DMS114 treated with DMSO at 0.1 percent for 48 hours (cell line): ENCODE data around the gene C19orf12.

Experiments
- DNase-seq: peaks from one replicate; lab custom pipeline; 2025; ENCODE audit not compliant: unreplicated experiment; lab: John Stamatoyannopoulos, UW

The C19orf12 gene

GRCh38 chr19:29697523-29698261 lies 17.4 kb downstream of the C19orf12 start:
- no peak for DNase-seq

GRCh38 chr19:29696565-29696846 lies 18.6 kb downstream of the C19orf12 start:
- no peak for DNase-seq

GRCh38 chr19:29695765-29696564 lies 19.1 kb downstream of the C19orf12 start:
- DNase-seq = no peak

DNA sequence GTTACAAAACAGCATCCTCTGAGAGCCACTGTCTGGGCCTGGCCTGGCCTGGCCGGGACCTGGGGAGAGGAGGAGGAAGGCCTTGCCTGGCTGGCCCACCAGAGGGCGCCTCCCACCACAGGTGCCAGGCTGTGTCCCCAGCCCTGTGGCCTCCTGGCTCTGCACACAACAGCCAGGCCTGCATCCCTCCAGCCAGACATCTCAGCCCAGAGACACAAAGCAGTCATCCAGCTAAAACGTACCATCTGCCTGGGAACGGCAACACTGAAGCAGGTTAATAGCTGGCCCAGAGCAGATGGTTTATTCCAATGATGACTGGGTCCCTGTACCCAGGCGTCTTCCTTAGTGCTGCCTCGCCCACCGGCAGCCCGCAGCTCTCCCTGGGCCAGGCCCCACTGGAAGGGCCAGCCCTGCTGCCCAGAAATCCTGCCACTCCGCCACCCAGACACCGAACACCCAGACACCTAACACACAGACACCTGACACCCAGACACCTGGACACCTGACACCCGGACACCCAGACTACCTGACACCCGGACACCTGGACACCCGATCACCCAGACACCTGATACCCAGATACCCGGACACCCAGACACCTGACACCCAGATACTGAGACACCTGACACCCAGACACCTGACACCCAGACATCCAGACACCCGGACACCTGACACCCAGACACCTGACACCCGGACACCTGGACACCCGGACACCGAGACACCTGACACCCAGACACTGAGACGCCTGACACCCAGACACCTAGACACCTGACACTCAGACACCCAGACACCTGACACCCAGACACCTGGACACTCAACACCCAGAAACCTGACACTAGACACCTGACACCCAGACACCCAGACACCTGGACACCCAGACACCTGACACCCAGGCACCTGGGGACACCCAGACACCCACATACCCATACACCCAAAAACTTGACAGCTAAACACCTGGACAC lies 20.1 kb downstream of the C19orf12 start:
- peak; percentile 51 for DNase-seq

GRCh38 chr19:29694161-29694560 lies 20.9 kb downstream of the C19orf12 start:
- DNase-seq = no peak

GRCh38 chr19:29690842-29691241 lies 24.2 kb downstream of the C19orf12 start:
- peak; percentile 34 for DNase-seq

DNA sequence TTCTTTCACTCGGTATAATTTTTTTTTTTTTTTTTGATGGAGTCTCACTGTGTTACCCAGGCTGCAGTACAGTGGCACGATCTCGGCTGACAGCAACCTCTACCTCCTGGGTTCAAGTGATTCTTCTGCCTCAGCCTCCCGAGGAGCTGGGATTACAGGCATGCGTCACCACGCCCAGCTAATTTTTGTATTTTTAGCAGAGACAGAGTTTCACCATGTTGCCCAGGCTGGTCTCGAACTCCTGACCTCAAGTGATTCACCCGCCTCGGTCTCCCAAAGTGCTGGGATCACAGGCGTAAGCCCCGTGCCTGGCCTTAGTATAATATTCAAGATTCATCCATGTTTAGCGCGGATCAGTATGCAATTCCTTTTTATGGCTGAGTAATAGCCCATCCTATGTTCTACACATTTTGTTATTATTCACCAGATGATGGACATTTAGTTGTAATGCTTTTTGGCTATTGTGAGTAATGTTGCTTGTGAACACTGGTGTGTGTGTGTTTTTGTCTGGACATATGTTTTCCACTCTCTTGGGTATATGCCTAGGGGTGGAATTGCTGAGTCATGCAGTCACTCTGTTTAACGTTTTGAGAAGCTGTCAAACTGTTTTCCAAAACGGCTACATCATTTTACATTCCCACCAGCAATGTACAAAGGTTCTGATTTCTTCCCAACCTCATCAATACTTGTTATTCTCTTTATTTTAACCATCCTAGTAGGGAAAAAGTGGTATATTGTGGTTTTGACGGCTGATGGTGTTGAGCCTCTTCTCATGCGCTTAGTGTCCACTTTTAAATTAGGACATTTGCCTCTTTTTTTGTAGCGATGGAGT lies 26.9 kb downstream of the C19orf12 start:
- no peak for DNase-seq

DNA sequence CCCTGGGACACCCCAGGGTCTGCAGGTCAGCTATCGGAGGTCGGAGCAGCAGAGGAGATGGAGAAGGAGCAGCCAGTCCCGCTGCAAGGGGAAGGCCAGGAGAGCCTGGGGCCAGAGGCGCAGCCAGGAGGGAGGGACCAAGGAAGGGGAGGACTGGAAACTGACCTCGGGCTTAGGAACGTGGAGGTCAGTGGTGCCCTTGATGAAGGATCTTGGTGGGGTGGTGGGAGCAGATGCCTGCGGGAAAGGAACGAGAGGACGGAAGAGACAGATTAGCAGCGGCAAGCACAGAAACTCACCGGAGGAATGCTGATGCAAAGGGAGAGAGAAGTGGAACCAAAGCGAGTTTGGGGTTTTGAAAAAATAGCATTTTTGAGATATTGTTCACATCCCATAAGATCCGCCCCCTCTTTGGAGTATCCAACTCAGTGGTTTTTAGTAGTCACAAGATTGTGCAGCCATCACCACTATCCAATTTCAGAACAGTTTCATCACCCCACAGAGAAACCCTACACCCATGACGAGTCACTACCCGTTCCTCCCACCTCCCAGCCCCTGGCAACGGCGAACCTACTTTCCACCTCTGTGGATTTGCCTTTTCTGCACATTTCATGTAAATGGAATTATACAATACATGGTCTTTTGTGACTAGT lies 27.7 kb downstream of the C19orf12 start:
- no peak for DNase-seq

- DNase-seq = no peak
Measured at GRCh38 chr19:29686285-29686805, 28.7 kb downstream of the C19orf12 start.

DNA sequence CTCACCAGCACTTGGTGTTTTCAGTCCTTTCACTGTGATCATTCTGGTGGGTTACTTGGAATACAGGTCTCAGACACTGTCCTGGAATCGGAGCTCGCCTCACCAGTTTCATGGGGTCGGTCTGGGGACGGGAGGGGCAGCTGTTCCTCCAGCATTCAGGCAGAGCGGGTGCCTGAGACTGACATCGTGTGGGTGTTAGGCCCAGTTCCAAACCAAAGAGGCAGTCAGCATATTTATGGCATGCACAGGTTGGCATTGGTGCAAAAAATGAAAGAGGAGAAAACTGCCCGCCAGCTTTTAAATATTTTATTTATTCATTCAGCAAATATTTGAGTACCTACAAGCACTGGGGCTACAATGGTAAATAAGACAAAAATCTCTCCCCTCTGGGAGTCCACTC lies 29.7 kb downstream of the C19orf12 start:
- DNase-seq = no peak

DNA sequence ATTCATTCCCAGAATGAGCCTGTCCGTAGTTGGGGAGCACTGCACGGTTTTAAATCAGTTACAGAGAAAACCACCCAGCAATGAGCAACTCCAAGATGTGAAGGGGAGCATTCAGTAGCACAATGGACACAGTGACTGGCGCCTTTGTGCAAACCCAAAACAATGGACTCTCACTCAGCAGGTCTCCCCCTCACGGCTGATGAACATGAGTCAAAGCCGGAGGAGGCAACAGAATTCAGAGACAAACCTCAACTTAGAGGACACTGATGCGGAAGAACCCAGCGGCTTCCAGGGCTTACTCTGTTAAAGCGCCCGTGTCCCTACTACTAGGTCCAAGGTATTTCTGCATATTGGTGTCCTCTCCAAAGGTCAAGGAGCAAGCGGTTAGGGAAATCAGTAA lies 32.1 kb downstream of the C19orf12 start:
- DNase-seq = no peak

- DNase-seq = no peak
Measured at GRCh38 chr19:29682236-29682895, 32.7 kb downstream of the C19orf12 start.

DNA sequence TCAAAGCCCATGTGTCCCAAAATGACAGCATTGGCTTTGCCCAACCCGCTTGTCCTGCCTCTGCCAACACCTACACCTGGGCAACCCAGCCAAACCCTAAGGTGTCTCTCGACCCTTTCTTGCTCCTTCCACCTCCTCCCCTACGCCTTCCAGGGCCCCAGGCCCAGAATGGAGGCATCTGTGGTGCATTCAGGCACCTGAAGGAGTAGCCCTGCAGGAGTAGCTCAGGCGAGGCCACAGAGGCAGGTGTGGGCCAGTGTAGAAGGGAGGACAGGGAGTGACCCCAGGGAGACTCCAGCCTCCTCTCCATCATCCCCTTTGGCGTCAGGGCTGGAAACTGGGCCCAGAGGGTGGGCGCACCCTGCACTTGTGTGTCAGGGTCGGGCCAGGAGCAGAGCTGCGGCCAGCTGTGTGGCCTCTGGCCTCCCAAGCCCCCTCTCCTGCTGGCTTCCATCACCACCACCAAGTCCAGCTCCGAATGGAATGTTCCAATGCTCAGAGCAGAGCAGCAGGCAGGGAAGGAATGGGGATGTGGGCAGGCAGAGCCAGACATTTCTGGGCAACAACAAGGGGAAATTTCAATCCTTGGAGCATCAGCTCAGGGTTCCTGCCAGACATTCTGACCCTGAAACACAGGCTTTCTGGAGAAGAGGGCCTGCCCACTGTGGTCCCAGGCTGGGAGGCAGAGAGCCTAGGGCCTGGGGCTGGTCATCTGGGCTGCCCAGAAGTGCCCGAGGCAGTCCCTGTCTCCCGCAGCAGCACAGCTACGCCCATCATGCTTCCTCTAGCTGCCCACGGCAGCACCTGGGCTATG lies 33.4 kb downstream of the C19orf12 start:
- no peak for DNase-seq

GRCh38 chr19:29680937-29681336 lies 34.1 kb downstream of the C19orf12 start:
- no peak for DNase-seq

GRCh38 chr19:29680447-29680846 lies 34.6 kb downstream of the C19orf12 start:
- DNase-seq = no peak

DNA sequence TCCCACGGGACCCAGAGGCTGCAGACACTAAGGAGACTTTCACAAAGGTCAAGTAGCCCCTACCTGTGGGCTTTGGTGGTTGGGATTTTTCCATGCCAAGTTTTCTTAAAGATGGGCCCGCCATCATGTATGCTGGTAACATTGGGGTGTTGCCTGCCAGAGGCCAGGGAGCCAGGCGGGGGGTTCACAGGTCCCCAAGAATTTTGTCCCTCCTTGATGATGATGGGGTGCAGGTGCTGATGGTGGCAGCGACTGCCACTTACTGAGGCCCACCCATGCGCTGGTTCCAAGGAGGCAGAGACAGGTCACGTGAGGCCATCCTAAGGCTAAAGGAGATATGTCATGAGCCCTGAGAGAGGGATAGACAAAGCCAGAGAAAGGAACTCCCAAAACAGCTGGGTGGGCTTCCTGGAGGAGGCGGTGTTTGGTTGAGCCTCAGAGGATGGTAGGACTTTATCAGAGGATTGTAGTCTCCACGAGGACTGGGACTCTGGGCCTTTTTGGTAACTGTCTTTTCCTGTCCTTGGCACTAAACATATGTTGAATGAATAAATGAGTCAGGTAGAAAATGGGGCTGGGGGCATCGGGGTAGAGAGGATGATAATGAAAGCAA lies 35.4 kb downstream of the C19orf12 start:
- no peak for DNase-seq

- no peak for DNase-seq
Measured at GRCh38 chr19:29678484-29679106, 36.5 kb downstream of the C19orf12 start.
